Keratinocyte (primary cell): ENCODE results near the gene G3BP1.

Source experiments
- CTCF ChIP-seq, 3 experiments: IDR thresholded peaks in 1 of 3; conservative IDR thresholded peaks in 1 of 3; optimal IDR thresholded peaks in 1 of 3; 2 replicates in 2 of 3; 3 replicates in 1 of 3; pipeline versions ENCODE3 to v1.5.1; 2011; ENCODE audit warnings: low read length in 3 of 3, mild to moderate bottlenecking in 3 of 3, moderate library complexity in 2 of 3, control low read depth in 1 of 3, inconsistent platforms in 1 of 3; ENCODE audit not compliant: insufficient read depth in 2 of 3; ENCODE audit errors: extremely low read depth in 1 of 3
- EZH2 ChIP-seq: IDR thresholded peaks from one replicate; pipeline ENCODE4 v1.6.1; 2012; ENCODE audit warnings: inconsistent platforms, mild to moderate bottlenecking, low read length, moderate library complexity

GRCh38 chr5:151795426-151795825, 23.7 kb downstream of the G3BP1 start:
- TF ChIP-seq EZH2 (no peak), CTCF (optimal IDR thresholded peaks at IDR 0.05 in 1 of 3, IDR thresholded peaks at IDR 0.05 in 1 of 3, conservative IDR thresholded peaks at IDR 0.05 in 1 of 3; ENCODE audit: extremely low read depth in 1 of 3, insufficient read depth in 2 of 3, low read length in 3 of 3) (no peak)
